ENCODE results near the gene CCNY.
A peak's percentile ranks its signal among the peaks of the same experiment; 100 is the strongest.
"Not testable (repeated sequence)": the region's sequence is repeated elsewhere in the genome, so short reads cannot be mapped to it uniquely, and the experiment has no call there.

The CCNY gene

GRCh38 chr10:35336084-35336831, at the start of gene CCNY:
CCNY (plus strand) TSS chr10:35336509; CDS start chr10:35337054, 545 bp downstream.
- DNase-seq (ENCODE audit: low read depth in 2 of 2), result peak; percentile 46 to 63

GRCh38 chr10:35289198-35289597, 47.1 kb upstream of the CCNY start:
- DNase-seq (ENCODE audit: low read depth in 2 of 2), result no peak

GRCh38 chr10:35294506-35294905, 41.8 kb upstream of the CCNY start:
- no peak for DNase-seq (ENCODE audit: low read depth in 2 of 2)

GRCh38 chr10:35299016-35299415, 37.3 kb upstream of the CCNY start:
- DNase-seq (ENCODE audit: low read depth in 2 of 2), result no peak

GRCh38 chr10:35300063-35300699, 36.1 kb upstream of the CCNY start:
- no peak for DNase-seq (ENCODE audit: low read depth in 2 of 2)

GRCh38 chr10:35304649-35305048, 31.7 kb upstream of the CCNY start:
- no peak for DNase-seq (ENCODE audit: low read depth in 2 of 2)

- no peak for DNase-seq (ENCODE audit: low read depth in 2 of 2)
Observed at GRCh38 chr10:35306852-35307251, 29.5 kb upstream of the CCNY start.

- DNase-seq (ENCODE audit: low read depth in 2 of 2), result no peak
Observed at GRCh38 chr10:35307297-35307696, 29.0 kb upstream of the CCNY start.

GRCh38 chr10:35308809-35309208, 27.5 kb upstream of the CCNY start:
- DNase-seq (ENCODE audit: low read depth in 2 of 2), result no peak

GRCh38 chr10:35314142-35314541, 22.2 kb upstream of the CCNY start:
- DNase-seq (ENCODE audit: low read depth in 2 of 2), result not testable (repeated sequence)

GRCh38 chr10:35315235-35315634, 21.1 kb upstream of the CCNY start:
- not testable (repeated sequence) for DNase-seq (ENCODE audit: low read depth in 2 of 2)

GRCh38 chr10:35316218-35316967, 19.9 kb upstream of the CCNY start:
- DNase-seq (ENCODE audit: low read depth in 2 of 2), result no peak

GRCh38 chr10:35318551-35318950, 17.8 kb upstream of the CCNY start:
- no peak for DNase-seq (ENCODE audit: low read depth in 2 of 2)

GRCh38 chr10:35320341-35320740, 16.0 kb upstream of the CCNY start:
- DNase-seq (ENCODE audit: low read depth in 2 of 2), result no peak

GRCh38 chr10:35322636-35323035, 13.7 kb upstream of the CCNY start:
- DNase-seq (ENCODE audit: low read depth in 2 of 2), result no peak

GRCh38 chr10:35324196-35324595, 12.1 kb upstream of the CCNY start:
- DNase-seq (ENCODE audit: low read depth in 2 of 2), result no peak

- no peak for DNase-seq (ENCODE audit: low read depth in 2 of 2)
Observed at GRCh38 chr10:35326466-35327235, 9.7 kb upstream of the CCNY start.

- no peak for DNase-seq (ENCODE audit: low read depth in 2 of 2)
Observed at GRCh38 chr10:35327790-35328403, 8.4 kb upstream of the CCNY start.

GRCh38 chr10:35328404-35329037, 7.8 kb upstream of the CCNY start:
- DNase-seq (ENCODE audit: low read depth in 2 of 2), result no peak

- DNase-seq (ENCODE audit: low read depth in 2 of 2), result no peak
Observed at GRCh38 chr10:35329520-35329919, 6.8 kb upstream of the CCNY start.
